G401 (cell line): ENCODE measurements around the gene LRTM2. TPM values are rescaled to one million over a fixed set of nuclear protein-coding genes. Genes with fewer than 3 reads are reported as not detected.

ENCODE experiments used
- total RNA-seq: library from RNA; depleted of rRNA; stranded (reverse); fragments of >200 nt; shearing (Covaris generic); gene quantifications from 2 replicates; pipeline ENCODE4 v1.2.3, GENCODE V29; 2014; rRNA removed

Gene LRTM2
- total RNA-seq, 1 experiment from 2014 or later = not detected

Other genes with a start within 250 kb of the LRTM2 start
- gene FBXL14, start 226.0 kb upstream of the LRTM2 start, total RNA-seq = 21.5 and 22.3 TPM in 2 replicates
- gene WNT5B, start 191.3 kb upstream of the LRTM2 start, total RNA-seq = 8.0 and 13.5 TPM in 2 replicates
- 36.2 and 46.7 TPM in 2 replicates for gene ADIPOR2, start 129.5 kb upstream of the LRTM2 start, total RNA-seq
- 4.4 TPM in 1 of 2 replicates, not detected in the other for gene CACNA2D4, start 98.1 kb downstream of the LRTM2 start, total RNA-seq
- gene DCP1B, start 183.9 kb downstream of the LRTM2 start, total RNA-seq = 17.4 and 20.6 TPM in 2 replicates
- 1.7 and 2.8 TPM in 2 replicates for gene CACNA1C, start 232.4 kb downstream of the LRTM2 start, total RNA-seq